ENCODE results near the gene UBR4.
"Not testable (repeated sequence)": the region's sequence is repeated elsewhere in the genome, so short reads cannot be mapped to it uniquely, and the experiment has no call there.

UBR4 gene

GRCh38 chr1:19191811-19192210 is 18.3 kb downstream of the UBR4 start:
- no peak for DNase-seq (ENCODE audit: low read depth in 2 of 2)

GRCh38 chr1:19190468-19190867 is 19.6 kb downstream of the UBR4 start:
- no peak for DNase-seq (ENCODE audit: low read depth in 2 of 2)

GRCh38 chr1:19189270-19189669 is 20.8 kb downstream of the UBR4 start:
- no peak for DNase-seq (ENCODE audit: low read depth in 2 of 2)

- no peak for DNase-seq (ENCODE audit: low read depth in 2 of 2)
Measured at GRCh38 chr1:19187852-19188251, 22.2 kb downstream of the UBR4 start.

GRCh38 chr1:19186001-19186400 is 24.1 kb downstream of the UBR4 start:
- no peak for DNase-seq (ENCODE audit: low read depth in 2 of 2)

- DNase-seq (ENCODE audit: low read depth in 2 of 2): no peak
Measured at GRCh38 chr1:19182223-19182622, 27.8 kb downstream of the UBR4 start.

GRCh38 chr1:19180265-19180657 is 29.8 kb downstream of the UBR4 start:
- not testable (repeated sequence) for DNase-seq (ENCODE audit: low read depth in 2 of 2)

GRCh38 chr1:19179597-19180264 is 30.3 kb downstream of the UBR4 start:
- no peak for DNase-seq (ENCODE audit: low read depth in 2 of 2)

- no peak for DNase-seq (ENCODE audit: low read depth in 2 of 2)
Measured at GRCh38 chr1:19178734-19179398, 31.2 kb downstream of the UBR4 start.

GRCh38 chr1:19177811-19178210 is 32.3 kb downstream of the UBR4 start:
- no peak for DNase-seq (ENCODE audit: low read depth in 2 of 2)

GRCh38 chr1:19169642-19170041 is 40.4 kb downstream of the UBR4 start:
- DNase-seq (ENCODE audit: low read depth in 2 of 2): no peak

GRCh38 chr1:19167140-19167539 is 42.9 kb downstream of the UBR4 start:
- no peak for DNase-seq (ENCODE audit: low read depth in 2 of 2)

GRCh38 chr1:19166066-19166465 is 44.0 kb downstream of the UBR4 start:
- DNase-seq (ENCODE audit: low read depth in 2 of 2): no peak

- no peak for DNase-seq (ENCODE audit: low read depth in 2 of 2)
Measured at GRCh38 chr1:19165501-19165900, 44.6 kb downstream of the UBR4 start.

GRCh38 chr1:19164274-19165015 is 45.6 kb downstream of the UBR4 start:
- no peak for DNase-seq (ENCODE audit: low read depth in 2 of 2)

- DNase-seq (ENCODE audit: low read depth in 2 of 2): no peak
Measured at GRCh38 chr1:19163261-19163660, 46.8 kb downstream of the UBR4 start.

- no peak for DNase-seq (ENCODE audit: low read depth in 2 of 2)
Measured at GRCh38 chr1:19160831-19161230, 49.2 kb downstream of the UBR4 start.

GRCh38 chr1:19157653-19158052 is 52.4 kb downstream of the UBR4 start:
- DNase-seq (ENCODE audit: low read depth in 2 of 2): no peak

GRCh38 chr1:19156676-19157075 is 53.4 kb downstream of the UBR4 start:
- no peak for DNase-seq (ENCODE audit: low read depth in 2 of 2)

- DNase-seq (ENCODE audit: low read depth in 2 of 2): no peak
Measured at GRCh38 chr1:19154876-19155275, 55.2 kb downstream of the UBR4 start.

GRCh38 chr1:19153169-19153568 is 56.9 kb downstream of the UBR4 start:
- DNase-seq (ENCODE audit: low read depth in 2 of 2): no peak

- DNase-seq (ENCODE audit: low read depth in 2 of 2): no peak
Measured at GRCh38 chr1:19151537-19151936, 58.5 kb downstream of the UBR4 start.

- DNase-seq (ENCODE audit: low read depth in 2 of 2): no peak
Measured at GRCh38 chr1:19149736-19150135, 60.3 kb downstream of the UBR4 start.

All from stimulated activated CD4-positive, alpha-beta T cell treated with anti-CD3 and anti-CD28 coated beads, Interleukin-12 subunit alpha, Interleukin-12 subunit beta, amount 100 ng/mL, for 24 hours (primary cell).